Suprapubic skin (tissue), 4 donors: Measurements from ENCODE around the gene SERTAD2.

Experiments used
- POLR2A ChIP-seq, 2 donors: fragments of 450-650 bp; IDR thresholded peaks; one replicate each; pipeline ENCODE4 v1.6.1; 2017; ENCODE audit warnings: antibody characterized with exemption in 2 of 2, mild to moderate bottlenecking in 2 of 2, moderate library complexity in 2 of 2
- POLR2AphosphoS5 ChIP-seq, 3 donors: sonication (generic); formaldehyde crosslinking; IDR thresholded peaks; one replicate each; pipeline ENCODE4 v1.6.1; 2017; ENCODE audit warnings: antibody characterized with exemption in 3 of 3
- TF ChIP-seq, protein P1 (sequence below), 2 donors: fragments of 200-600 bp in 1 of 2; fragments of 450-650 bp in 1 of 2; sonication (generic) in 1 of 2; IDR thresholded peaks; one replicate each; pipeline ENCODE4 v1.5.1; 2016 to 2019; ENCODE audit warnings: antibody characterized with exemption in 2 of 2, mild to moderate bottlenecking in 1 of 2, moderate library complexity in 1 of 2

DNA sequence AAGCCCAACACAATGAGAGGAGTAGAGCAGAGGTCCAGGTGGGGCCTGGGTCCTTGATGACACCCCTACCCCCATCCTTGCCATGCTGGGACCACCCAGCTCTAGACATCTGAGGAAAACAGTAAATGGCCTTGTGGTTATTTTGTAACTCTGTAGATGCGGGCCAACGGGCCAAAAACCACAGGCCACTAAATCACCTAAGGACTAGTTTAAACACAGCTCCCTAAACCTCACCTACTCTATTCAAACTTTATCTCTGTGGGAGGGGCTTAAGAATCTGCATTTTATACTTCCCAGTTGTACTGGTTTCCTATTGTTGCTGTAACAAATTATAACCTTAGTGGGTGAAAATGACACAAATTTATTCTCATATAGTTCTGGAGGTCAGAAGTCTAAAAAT lies 19.0 kb upstream of the SERTAD2 start:
- no peak for TF ChIP-seq POLR2AphosphoS5 (IDR thresholded peaks at IDR 0.05)
- TF ChIP-seq, protein P1, sequence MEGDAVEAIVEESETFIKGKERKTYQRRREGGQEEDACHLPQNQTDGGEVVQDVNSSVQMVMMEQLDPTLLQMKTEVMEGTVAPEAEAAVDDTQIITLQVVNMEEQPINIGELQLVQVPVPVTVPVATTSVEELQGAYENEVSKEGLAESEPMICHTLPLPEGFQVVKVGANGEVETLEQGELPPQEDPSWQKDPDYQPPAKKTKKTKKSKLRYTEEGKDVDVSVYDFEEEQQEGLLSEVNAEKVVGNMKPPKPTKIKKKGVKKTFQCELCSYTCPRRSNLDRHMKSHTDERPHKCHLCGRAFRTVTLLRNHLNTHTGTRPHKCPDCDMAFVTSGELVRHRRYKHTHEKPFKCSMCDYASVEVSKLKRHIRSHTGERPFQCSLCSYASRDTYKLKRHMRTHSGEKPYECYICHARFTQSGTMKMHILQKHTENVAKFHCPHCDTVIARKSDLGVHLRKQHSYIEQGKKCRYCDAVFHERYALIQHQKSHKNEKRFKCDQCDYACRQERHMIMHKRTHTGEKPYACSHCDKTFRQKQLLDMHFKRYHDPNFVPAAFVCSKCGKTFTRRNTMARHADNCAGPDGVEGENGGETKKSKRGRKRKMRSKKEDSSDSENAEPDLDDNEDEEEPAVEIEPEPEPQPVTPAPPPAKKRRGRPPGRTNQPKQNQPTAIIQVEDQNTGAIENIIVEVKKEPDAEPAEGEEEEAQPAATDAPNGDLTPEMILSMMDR (IDR thresholded peaks at IDR 0.05): no peak
- TF ChIP-seq POLR2A (IDR thresholded peaks at IDR 0.05): no peak
